HG03139 (cell line): ENCODE results near the gene ATP6V0D1.
"Not testable (repeated sequence)": the region's sequence is repeated elsewhere in the genome, so short reads cannot be mapped to it uniquely, and the experiment has no call there.

Experiments
- ATAC-seq: cut with Tn5 transposase; IDR thresholded peaks from one replicate; pipeline ENCODE4 v1.9.1; 2021; ENCODE audit not compliant: unreplicated experiment

ATP6V0D1 gene

DNA sequence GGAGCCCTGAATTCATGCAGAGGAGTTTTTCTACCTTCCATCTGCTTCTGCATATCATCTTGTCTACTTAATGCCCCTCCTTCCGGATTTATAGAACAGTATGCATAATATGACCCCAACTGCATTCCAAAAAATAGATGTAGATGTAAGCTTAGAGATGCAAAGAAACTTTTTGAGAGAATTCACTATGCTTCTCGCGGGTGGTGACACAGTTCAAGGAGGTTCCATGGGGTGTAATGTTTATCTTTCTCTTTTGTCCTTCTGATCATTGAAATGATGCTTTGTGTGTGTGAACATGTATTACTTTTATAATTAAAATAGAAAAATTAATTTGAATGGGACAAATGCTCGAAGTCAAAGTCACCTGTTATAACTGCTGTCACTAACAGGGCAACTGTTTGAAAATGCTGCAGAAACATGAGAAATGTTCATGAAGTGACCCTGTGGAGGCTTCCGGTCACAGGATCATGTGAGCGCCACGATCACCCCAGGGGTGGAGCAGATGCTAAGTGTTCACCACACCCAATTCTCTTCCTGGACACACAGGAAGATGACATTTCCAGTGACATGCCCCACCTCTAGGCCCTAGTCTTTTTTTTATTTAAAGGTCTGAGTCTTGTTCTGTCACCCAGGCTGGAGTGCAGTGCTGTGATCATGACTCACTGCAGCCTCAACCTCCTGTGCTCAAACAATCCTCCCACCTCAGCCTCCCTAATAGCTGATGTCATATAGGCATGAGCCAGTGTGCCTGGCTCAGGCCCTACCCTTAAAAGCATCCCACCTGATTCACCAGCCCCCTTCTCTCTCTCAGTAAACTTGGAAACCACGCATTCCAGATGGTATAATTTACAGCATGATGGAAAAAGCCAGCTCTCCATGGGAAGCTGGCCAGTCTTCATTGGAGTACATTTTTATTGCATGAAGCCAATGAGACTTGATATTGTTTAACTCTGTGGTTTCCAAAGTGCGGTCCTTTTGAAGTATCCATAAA lies 23.4 kb upstream of the ATP6V0D1 start:
- no peak for ATAC-seq

- no peak for ATAC-seq
These were observed 18.1 kb upstream of the ATP6V0D1 start for GRCh38 chr16:67499106-67499505.

GRCh38 chr16:67490335-67491096 lies 9.6 kb upstream of the ATP6V0D1 start:
- no peak for ATAC-seq

- no peak for ATAC-seq
These were observed 8.6 kb upstream of the ATP6V0D1 start for GRCh38 chr16:67489401-67490083.

DNA sequence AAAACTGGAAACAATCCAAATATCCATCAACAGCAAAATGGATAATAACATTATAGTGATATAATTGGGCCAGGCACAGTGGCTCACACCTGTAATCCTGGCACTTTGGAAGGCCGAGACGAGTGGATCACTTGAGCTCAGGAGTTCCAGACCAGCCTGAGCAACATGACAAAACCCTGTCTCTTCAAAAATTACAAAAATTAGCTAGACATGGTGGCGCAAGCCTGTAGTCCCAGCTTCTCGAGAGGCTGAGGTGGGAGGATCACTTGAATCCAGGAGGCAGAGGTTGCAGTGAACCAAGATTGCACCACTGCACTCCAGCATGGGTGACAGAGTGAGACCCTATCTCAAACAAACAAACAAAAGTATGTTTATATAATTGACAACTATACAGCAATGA lies 6.6 kb upstream of the ATP6V0D1 start:
- not testable (repeated sequence) for ATAC-seq

DNA sequence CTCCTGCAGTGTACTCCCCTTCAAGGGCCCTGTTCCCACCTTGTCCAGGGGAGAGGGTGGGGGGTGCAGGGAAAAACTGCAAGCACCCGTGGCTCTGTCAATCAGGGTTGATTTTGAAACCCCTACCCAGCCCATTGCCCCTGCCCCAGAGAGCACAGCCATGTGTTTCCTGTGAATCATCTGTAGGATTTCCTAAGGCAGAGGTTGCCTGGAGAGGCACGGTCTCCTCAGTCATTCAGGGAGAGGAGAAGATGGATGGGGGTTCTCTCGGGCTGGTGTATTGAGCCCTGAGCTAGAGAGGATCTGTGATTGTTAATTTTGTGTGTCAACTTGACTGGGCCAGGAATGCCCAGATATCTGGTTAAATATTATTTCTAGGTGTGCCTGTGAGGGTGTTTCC lies 5.8 kb upstream of the ATP6V0D1 start:
- no peak for ATAC-seq

DNA sequence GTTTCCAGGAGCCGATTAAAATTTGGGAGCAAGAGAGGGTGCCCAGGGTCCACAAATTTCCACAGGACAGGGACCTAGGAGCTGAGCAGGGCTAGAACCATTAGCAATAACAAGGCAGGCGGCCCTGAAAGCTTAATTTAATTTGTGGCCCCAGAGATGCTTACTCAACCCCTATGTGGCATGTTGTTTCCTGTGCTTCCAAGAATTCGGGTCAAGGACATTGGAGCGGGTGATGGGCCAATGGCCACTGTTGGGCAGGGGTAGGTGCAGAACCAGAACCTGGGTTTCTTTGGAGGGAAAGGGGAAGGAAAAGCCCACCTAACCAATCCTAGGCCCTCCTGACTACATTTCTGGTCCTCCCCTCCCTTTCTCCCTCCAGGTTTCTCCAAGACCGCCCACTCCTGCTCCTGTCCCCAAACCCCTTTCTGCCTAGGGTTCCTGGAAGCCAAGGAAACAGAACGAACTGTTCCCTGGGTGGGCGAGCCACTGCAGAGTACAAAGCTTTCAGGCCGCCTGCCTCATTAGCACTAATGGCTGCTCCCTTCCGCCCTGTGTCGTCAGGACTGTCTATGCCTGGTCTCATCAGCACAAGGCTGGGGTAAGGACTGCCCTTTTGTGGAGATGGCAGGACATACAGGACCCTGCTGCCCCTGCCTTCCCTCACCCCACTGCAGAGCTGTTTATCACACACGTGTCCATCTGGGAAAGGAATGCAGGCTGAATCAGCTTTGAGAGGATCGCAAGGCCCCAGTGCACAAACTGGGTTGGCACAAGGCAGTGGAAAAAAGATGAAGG lies 3.0 kb upstream of the ATP6V0D1 start:
- ATAC-seq, result no peak

- ATAC-seq, result no peak
These were observed 2.2 kb upstream of the ATP6V0D1 start, which contains the start of gene AGRP for GRCh38 chr16:67483150-67483549. TSS of gene AGRP (minus strand) at chr16:67483547. CDS start at chr16:67483398, 149 bp downstream.

DNA sequence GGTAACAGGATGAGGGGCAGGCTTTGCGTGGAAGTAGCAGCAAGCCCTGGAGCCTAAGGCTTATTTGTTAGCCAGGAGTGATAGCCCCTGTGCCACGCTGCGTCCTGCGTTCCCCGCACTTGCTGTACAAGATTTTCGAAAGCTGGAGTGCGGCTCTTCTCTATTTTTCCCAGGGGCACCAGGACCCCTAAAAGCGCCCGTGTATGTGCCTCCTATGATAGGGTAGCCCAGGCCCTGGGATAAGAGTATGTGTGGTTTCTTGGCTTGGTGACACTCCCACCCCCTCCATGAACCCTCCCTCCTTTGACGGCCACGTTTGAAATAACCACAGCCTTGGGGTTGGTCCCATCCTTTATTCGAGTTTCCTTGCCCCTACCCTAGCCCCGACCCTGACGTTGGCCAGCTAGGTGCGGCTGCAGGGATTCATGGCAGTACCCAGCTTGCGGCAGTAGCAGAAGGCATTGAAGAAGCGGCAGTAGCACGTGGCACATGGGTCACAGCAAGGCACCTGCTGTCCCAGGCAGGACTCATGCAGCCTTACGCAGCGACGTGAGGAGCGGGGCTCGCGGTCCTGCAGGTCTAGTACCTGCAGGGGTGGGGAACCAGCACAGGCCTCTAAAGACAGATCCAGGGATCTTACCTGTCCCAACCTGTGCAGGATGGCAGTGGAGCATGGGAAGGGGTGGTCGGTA lies 1.4 kb upstream of the ATP6V0D1 start:
- ATAC-seq, result no peak

- ATAC-seq, result peak; percentile 2
These were observed 740 bp upstream of the ATP6V0D1 start for GRCh38 chr16:67481561-67482232.

GRCh38 chr16:67477960-67478554 lies 2.9 kb downstream of the ATP6V0D1 start:
- no peak for ATAC-seq

DNA sequence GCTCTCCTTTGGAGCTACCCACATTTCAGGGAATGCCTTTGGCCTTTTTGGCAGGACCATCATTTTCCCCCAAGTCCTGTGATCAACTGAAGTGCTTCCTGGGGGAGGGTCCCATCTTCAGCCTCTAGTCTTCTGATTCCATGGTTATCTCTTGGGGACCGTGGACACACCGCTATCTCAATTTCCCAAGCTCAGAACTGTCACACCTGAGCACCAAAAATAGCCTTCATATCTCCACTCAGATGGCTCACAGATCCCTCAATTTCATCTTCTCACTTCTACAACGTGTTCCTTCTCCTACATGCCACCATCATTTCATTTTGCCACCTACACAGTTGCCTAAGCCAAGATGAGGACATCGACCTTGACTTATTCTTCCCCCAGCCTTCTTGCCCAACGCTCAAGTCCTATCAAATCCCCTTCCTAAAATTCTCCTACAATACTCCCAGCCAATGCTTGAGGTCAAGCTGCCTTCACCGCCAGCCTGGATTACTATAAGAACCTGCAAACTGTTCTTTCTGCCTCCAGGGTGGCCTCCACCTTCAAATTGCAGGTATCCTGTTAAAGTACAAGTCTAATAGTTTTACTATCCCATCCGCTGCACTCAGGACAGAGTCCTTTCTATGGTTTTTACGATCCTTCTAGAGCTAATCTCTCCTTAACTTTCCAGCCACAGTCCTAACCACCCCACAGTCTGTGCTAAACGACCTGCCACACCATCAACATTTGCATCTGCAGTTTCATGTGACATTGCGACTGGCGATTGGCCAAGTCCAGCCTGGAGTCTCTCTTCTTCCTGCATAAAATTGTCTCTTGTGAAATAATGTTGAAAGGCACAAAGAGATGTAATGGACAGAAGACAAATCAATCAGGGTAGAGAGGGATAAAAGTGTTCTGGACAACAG lies 6.2 kb downstream of the ATP6V0D1 start:
- no peak for ATAC-seq

GRCh38 chr16:67471758-67472384 lies 9.1 kb downstream of the ATP6V0D1 start:
- no peak for ATAC-seq

DNA sequence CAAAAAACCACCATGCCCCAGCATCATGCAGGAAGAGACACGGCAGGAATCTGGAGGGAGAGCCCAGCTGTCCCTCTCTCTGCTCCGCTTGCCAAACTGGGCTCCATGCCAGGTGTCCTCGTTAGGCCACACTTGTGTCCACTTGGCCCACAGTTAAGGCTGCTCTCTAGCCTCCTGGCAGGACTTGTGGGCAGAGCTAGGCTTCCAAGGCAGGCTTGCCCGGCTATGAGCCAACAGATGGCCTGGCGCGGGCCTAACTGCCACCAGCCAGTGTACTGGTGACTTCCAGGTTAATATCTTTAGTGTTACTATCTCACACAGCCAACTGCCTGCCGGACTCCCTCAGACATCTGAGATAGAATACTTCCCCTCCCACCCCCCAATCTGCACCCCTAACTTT lies 10.6 kb downstream of the ATP6V0D1 start:
- no peak for ATAC-seq

- ATAC-seq, result no peak
These were observed 12.2 kb downstream of the ATP6V0D1 start for GRCh38 chr16:67468731-67469130.

DNA sequence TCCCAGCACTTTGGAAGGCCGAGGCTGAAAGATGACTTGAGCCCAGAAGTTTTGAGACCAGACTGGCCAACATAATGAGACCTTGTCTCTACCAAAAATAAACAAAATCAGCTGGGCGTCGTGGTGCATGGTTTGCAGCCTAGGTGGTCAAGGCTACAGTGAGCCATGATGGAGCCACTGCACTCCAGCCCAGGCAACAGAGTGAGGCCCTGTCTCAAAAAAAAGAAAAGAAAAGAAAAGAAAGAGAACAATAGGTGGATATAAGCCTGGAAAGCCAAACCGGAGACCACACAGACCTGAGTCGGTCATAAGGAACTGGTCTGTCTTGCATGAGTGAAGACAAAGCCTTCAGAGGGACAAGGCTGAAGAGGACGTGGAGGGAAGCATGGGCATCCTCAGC lies 14.4 kb downstream of the ATP6V0D1 start:
- no peak for ATAC-seq

- no peak for ATAC-seq
These were observed 16.4 kb downstream of the ATP6V0D1 start for GRCh38 chr16:67464565-67464964.
